ENCODE data around the gene SLC38A8.

Gene SLC38A8

GRCh38 chr16:84038469-84038868 lies 4.1 kb downstream of the SLC38A8 start:
- Histone ChIP-seq H3K4me3 (ENCODE audit: low read length) (no peak overlapping the region), H3K4me2 (ENCODE audit: low read length) (no peak overlapping the region), H3K4me1 (ENCODE audit: control insufficient read depth, insufficient read depth, low read length) (peaks cover 7% of the 10 kb centered on the region), H3K9me3 (replicated peaks; ENCODE audit: low read length) (peaks cover 10% of the 10 kb centered on the region), H3K9ac (ENCODE audit: low read depth, low read length) (no peak overlapping the region), H3K36me3 (ENCODE audit: insufficient read depth, low read length) (no peaks in the 10 kb centered on the region), H3K27me3 (ENCODE audit: control insufficient read depth, insufficient read depth, low read length) (peaks cover 44% of the 10 kb centered on the region)

GRCh38 chr16:84036982-84037425 lies 5.6 kb downstream of the SLC38A8 start:
- H3K4me2 ChIP-seq (ENCODE audit: low read length) = no peak overlapping the region
- H3K36me3 ChIP-seq (ENCODE audit: insufficient read depth, low read length) = no peaks in the 10 kb centered on the region
- H3K9me3 ChIP-seq (replicated peaks; ENCODE audit: low read length) = peaks cover 10% of the 10 kb centered on the region
- no peak overlapping the region for H3K4me3 ChIP-seq (ENCODE audit: low read length)
- H3K27me3 ChIP-seq (ENCODE audit: control insufficient read depth, insufficient read depth, low read length) = peaks cover 39% of the 10 kb centered on the region
- no peak overlapping the region for H3K9ac ChIP-seq (ENCODE audit: low read depth, low read length)
- H3K4me1 ChIP-seq (ENCODE audit: control insufficient read depth, insufficient read depth, low read length) = peaks cover 7% of the 10 kb centered on the region

- H3K4me3 ChIP-seq (ENCODE audit: low read length) = no peak overlapping the region
These were observed 6.5 kb downstream of the SLC38A8 start for GRCh38 chr16:84036131-84036530.

GRCh38 chr16:84034516-84034915 lies 8.1 kb downstream of the SLC38A8 start:
- H3K4me2 ChIP-seq (ENCODE audit: low read length) = no peak overlapping the region

More at GRCh38 chr16:84036131-84036530, 6.5 kb downstream of the SLC38A8 start:
- Histone ChIP-seq H3K4me2 (ENCODE audit: low read length) (no peak overlapping the region), H3K27me3 (ENCODE audit: control insufficient read depth, insufficient read depth, low read length) (peaks cover 35% of the 10 kb centered on the region), H3K4me1 (ENCODE audit: control insufficient read depth, insufficient read depth, low read length) (peaks cover 6% of the 10 kb centered on the region), H3K9ac (ENCODE audit: low read depth, low read length) (no peak overlapping the region), H3K9me3 (replicated peaks; ENCODE audit: low read length) (peaks cover 10% of the 10 kb centered on the region), H3K36me3 (ENCODE audit: insufficient read depth, low read length) (no peaks in the 10 kb centered on the region)

GRCh38 chr16:84033251-84034195 lies 9.1 kb downstream of the SLC38A8 start:
- peaks cover 29% of the 10 kb centered on the region for H3K27me3 ChIP-seq (ENCODE audit: control insufficient read depth, insufficient read depth, low read length)
- peaks cover 10% of the 10 kb centered on the region for H3K9me3 ChIP-seq (replicated peaks; ENCODE audit: low read length)
- H3K4me2 ChIP-seq (ENCODE audit: low read length) = no peak overlapping the region
- no peaks in the 10 kb centered on the region for H3K36me3 ChIP-seq (ENCODE audit: insufficient read depth, low read length)
- H3K9ac ChIP-seq (ENCODE audit: low read depth, low read length) = no peak overlapping the region
- H3K4me1 ChIP-seq (ENCODE audit: control insufficient read depth, insufficient read depth, low read length) = no peaks in the 10 kb centered on the region
- H3K4me3 ChIP-seq (ENCODE audit: low read length) = no peak overlapping the region

More at GRCh38 chr16:84034516-84034915, 8.1 kb downstream of the SLC38A8 start:
- Histone ChIP-seq H3K4me3 (ENCODE audit: low read length) (no peak overlapping the region), H3K27me3 (ENCODE audit: control insufficient read depth, insufficient read depth, low read length) (peaks cover 30% of the 10 kb centered on the region), H3K9ac (ENCODE audit: low read depth, low read length) (no peak overlapping the region), H3K4me1 (ENCODE audit: control insufficient read depth, insufficient read depth, low read length) (no peaks in the 10 kb centered on the region), H3K9me3 (replicated peaks; ENCODE audit: low read length) (peaks cover 10% of the 10 kb centered on the region), H3K36me3 (ENCODE audit: insufficient read depth, low read length) (no peaks in the 10 kb centered on the region)

- Histone ChIP-seq H3K9ac (ENCODE audit: low read depth, low read length) (no peak overlapping the region), H3K27me3 (ENCODE audit: control insufficient read depth, insufficient read depth, low read length) (peaks cover 31% of the 10 kb centered on the region), H3K9me3 (replicated peaks; ENCODE audit: low read length) (peaks cover 10% of the 10 kb centered on the region), H3K4me1 (ENCODE audit: control insufficient read depth, insufficient read depth, low read length) (no peaks in the 10 kb centered on the region), H3K4me3 (ENCODE audit: low read length) (no peak overlapping the region), H3K36me3 (ENCODE audit: insufficient read depth, low read length) (no peaks in the 10 kb centered on the region), H3K4me2 (ENCODE audit: low read length) (no peak overlapping the region)
These were observed 10.0 kb downstream of the SLC38A8 start for GRCh38 chr16:84032458-84033178.

GRCh38 chr16:84031556-84031955 lies 11.0 kb downstream of the SLC38A8 start:
- no peak overlapping the region for H3K4me3 ChIP-seq (ENCODE audit: low read length)
- no peak overlapping the region for H3K9ac ChIP-seq (ENCODE audit: low read depth, low read length)
- H3K9me3 ChIP-seq (replicated peaks; ENCODE audit: low read length) = peaks cover 10% of the 10 kb centered on the region
- H3K36me3 ChIP-seq (ENCODE audit: insufficient read depth, low read length) = no peaks in the 10 kb centered on the region
- peaks cover 31% of the 10 kb centered on the region for H3K27me3 ChIP-seq (ENCODE audit: control insufficient read depth, insufficient read depth, low read length)
- H3K4me2 ChIP-seq (ENCODE audit: low read length) = no peak overlapping the region
- no peaks in the 10 kb centered on the region for H3K4me1 ChIP-seq (ENCODE audit: control insufficient read depth, insufficient read depth, low read length)

GRCh38 chr16:84029297-84030047 lies 13.1 kb downstream of the SLC38A8 start:
- no peak overlapping the region for H3K4me3 ChIP-seq (ENCODE audit: low read length)

GRCh38 chr16:84027625-84028024 lies 15.0 kb downstream of the SLC38A8 start:
- H3K4me2 ChIP-seq (ENCODE audit: low read length) = no peak overlapping the region
- peaks cover 28% of the 10 kb centered on the region for H3K27me3 ChIP-seq (ENCODE audit: control insufficient read depth, insufficient read depth, low read length)
- H3K9ac ChIP-seq (ENCODE audit: low read depth, low read length) = no peak overlapping the region
- H3K36me3 ChIP-seq (ENCODE audit: insufficient read depth, low read length) = no peaks in the 10 kb centered on the region
- peaks cover 10% of the 10 kb centered on the region for H3K4me1 ChIP-seq (ENCODE audit: control insufficient read depth, insufficient read depth, low read length)
- no peak overlapping the region for H3K4me3 ChIP-seq (ENCODE audit: low read length)
- H3K9me3 ChIP-seq (replicated peaks; ENCODE audit: low read length) = no peaks in the 10 kb centered on the region

More at GRCh38 chr16:84029297-84030047, 13.1 kb downstream of the SLC38A8 start:
- Histone ChIP-seq H3K36me3 (ENCODE audit: insufficient read depth, low read length) (no peaks in the 10 kb centered on the region), H3K9me3 (replicated peaks; ENCODE audit: low read length) (no peaks in the 10 kb centered on the region), H3K9ac (ENCODE audit: low read depth, low read length) (no peak overlapping the region), H3K4me1 (ENCODE audit: control insufficient read depth, insufficient read depth, low read length) (peaks cover 7% of the 10 kb centered on the region), H3K4me2 (ENCODE audit: low read length) (no peak overlapping the region), H3K27me3 (ENCODE audit: control insufficient read depth, insufficient read depth, low read length) (peaks cover 24% of the 10 kb centered on the region)

GRCh38 chr16:84026606-84027005 lies 16.0 kb downstream of the SLC38A8 start:
- Histone ChIP-seq H3K4me3 (ENCODE audit: low read length) (no peak overlapping the region), H3K4me2 (ENCODE audit: low read length) (no peak overlapping the region), H3K27me3 (ENCODE audit: control insufficient read depth, insufficient read depth, low read length) (peaks cover 26% of the 10 kb centered on the region), H3K36me3 (ENCODE audit: insufficient read depth, low read length) (no peaks in the 10 kb centered on the region), H3K4me1 (ENCODE audit: control insufficient read depth, insufficient read depth, low read length) (peaks cover 10% of the 10 kb centered on the region), H3K9ac (ENCODE audit: low read depth, low read length) (no peak overlapping the region), H3K9me3 (replicated peaks; ENCODE audit: low read length) (no peaks in the 10 kb centered on the region)

GRCh38 chr16:84024854-84025253 lies 17.7 kb downstream of the SLC38A8 start:
- peak overlapping the region; percentile 51 for H3K4me2 ChIP-seq (ENCODE audit: low read length)
- H3K36me3 ChIP-seq (ENCODE audit: insufficient read depth, low read length) = no peaks in the 10 kb centered on the region
- H3K4me1 ChIP-seq (ENCODE audit: control insufficient read depth, insufficient read depth, low read length) = peaks cover 10% of the 10 kb centered on the region
- peaks cover 5% of the 10 kb centered on the region for H3K9me3 ChIP-seq (replicated peaks; ENCODE audit: low read length)
- H3K27me3 ChIP-seq (ENCODE audit: control insufficient read depth, insufficient read depth, low read length) = peaks cover 13% of the 10 kb centered on the region
- H3K4me3 ChIP-seq (ENCODE audit: low read length) = no peak overlapping the region
- H3K9ac ChIP-seq (ENCODE audit: low read depth, low read length) = no peak overlapping the region

Data from skeletal muscle satellite cell (primary cell).